Body of pancreas (tissue), 4 donors: Measurements from ENCODE around the gene ENDOD1.

Experiments
- POLR2A ChIP-seq, 3 donors: fragments of 450-650 bp; IDR thresholded peaks; one replicate each; pipeline ENCODE4 v1.6.1; 2016; ENCODE audit warnings: antibody characterized with exemption in 3 of 3, mild to moderate bottlenecking in 2 of 3
- TF ChIP-seq, protein P1 (sequence below), 7 experiments: fragments of 450-650 bp in 4 of 7; fragments of 200-600 bp in 3 of 7; sonication (generic) in 3 of 7; IDR thresholded peaks; one replicate each; pipeline ENCODE4 v1.5.1; 2016 to 2019; ENCODE audit warnings: antibody characterized with exemption in 7 of 7

DNA sequence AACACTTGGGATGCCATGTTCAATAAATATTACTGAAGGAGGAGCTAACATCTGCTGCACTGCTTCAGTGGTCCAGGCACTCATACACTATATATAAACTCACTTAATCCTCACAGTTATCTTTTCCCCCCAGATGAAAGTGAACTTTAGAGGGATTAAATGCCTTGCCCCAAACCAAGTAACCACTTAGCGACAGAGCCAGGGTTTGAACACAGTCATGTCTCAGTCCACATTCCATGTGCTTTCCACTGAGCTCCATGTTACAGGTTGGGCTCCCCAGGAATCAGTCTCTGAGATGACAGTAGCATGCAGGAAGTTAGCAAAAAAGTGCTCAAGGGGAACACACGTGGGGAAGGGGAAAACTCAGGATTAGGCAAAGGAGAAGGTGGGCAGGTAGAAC, 59.3 kb downstream of the ENDOD1 start:
- TF ChIP-seq, protein P1, sequence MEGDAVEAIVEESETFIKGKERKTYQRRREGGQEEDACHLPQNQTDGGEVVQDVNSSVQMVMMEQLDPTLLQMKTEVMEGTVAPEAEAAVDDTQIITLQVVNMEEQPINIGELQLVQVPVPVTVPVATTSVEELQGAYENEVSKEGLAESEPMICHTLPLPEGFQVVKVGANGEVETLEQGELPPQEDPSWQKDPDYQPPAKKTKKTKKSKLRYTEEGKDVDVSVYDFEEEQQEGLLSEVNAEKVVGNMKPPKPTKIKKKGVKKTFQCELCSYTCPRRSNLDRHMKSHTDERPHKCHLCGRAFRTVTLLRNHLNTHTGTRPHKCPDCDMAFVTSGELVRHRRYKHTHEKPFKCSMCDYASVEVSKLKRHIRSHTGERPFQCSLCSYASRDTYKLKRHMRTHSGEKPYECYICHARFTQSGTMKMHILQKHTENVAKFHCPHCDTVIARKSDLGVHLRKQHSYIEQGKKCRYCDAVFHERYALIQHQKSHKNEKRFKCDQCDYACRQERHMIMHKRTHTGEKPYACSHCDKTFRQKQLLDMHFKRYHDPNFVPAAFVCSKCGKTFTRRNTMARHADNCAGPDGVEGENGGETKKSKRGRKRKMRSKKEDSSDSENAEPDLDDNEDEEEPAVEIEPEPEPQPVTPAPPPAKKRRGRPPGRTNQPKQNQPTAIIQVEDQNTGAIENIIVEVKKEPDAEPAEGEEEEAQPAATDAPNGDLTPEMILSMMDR (IDR thresholded peaks at IDR 0.05), result no peak
- no peak for TF ChIP-seq POLR2A (IDR thresholded peaks at IDR 0.05)
